Right atrium auricular region (tissue), 2 donors: ENCODE data around the gene FBXO33. TPM values are rescaled to one million over a fixed set of nuclear protein-coding genes. Genes with fewer than 3 reads are reported as not detected.

Experiments
- DNase-seq: peaks from one replicate; pipeline ENCODE4 v3.0.0-alpha.2; 2019; ENCODE audit warnings: low spot score
- H3K27ac ChIP-seq, 2 donors: fragments of 200-600 bp; sonication (generic); 1 replicate in 1 of 2; 2 replicates in 1 of 2; pipeline ENCODE4 v1.5.1; 2016 to 2019
- H3K27me3 ChIP-seq, 2 donors: fragments of 200-600 bp; sonication (generic); one replicate each; pipeline versions ENCODE4 v1.5.1 to v1.6.0; 2017 to 2019
- H3K36me3 ChIP-seq: fragments of 200-600 bp; sonication (generic); one replicate; pipeline ENCODE4 v1.5.1; 2016
- H3K4me1 ChIP-seq, 2 donors: fragments of 200-600 bp; sonication (generic); one replicate each; pipeline versions ENCODE4 v1.5.1 to v1.6.0; 2017 to 2019
- H3K4me3 ChIP-seq, 2 donors: fragments of 200-600 bp; sonication (generic); 1 replicate in 1 of 2; 2 replicates in 1 of 2; pipeline ENCODE4 v1.5.1; 2017 to 2019; ENCODE audit warnings: mild to moderate bottlenecking in 1 of 2, moderate library complexity in 1 of 2
- H3K9me3 ChIP-seq, 2 donors: fragments of 200-600 bp; sonication (generic); one replicate each; pipeline ENCODE4 v1.5.1; 2019
- CTCF ChIP-seq, 2 donors: fragments of 200-600 bp; sonication (generic); IDR thresholded peaks; one replicate each; pipeline ENCODE4 v1.5.1; 2019; ENCODE audit warnings: antibody characterized with exemption in 2 of 2
- total RNA-seq, 2 donors: library from RNA; depleted of rRNA; stranded (reverse); fragments of >200 nt; gene quantifications; one replicate each; pipeline ENCODE4 v1.1.0, GENCODE V29; 2016

Gene FBXO33
- total RNA-seq, 2 donors from 2014 or later = 6.6 to 9.2 TPM

GRCh38 chr14:39376667-39377403, 55.4 kb downstream of the FBXO33 start:
- Histone ChIP-seq H3K27ac (peak overlapping the region; percentile 58 to 62), H3K27me3 (no peaks in the 10 kb centered on the region), H3K4me3 (no peak overlapping the region), H3K4me1 (peaks cover 0 to 15% of the 10 kb centered on the region in 2 donors), H3K9me3 (no peaks in the 10 kb centered on the region), H3K36me3 (no peaks in the 10 kb centered on the region)
- TF ChIP-seq CTCF (IDR thresholded peaks at IDR 0.05) = no peak
- DNase-seq = no peak

- no peak for DNase-seq
- Histone ChIP-seq H3K4me3 (no peak overlapping the region), H3K27ac (no peak overlapping the region), H3K36me3 (peaks cover 5% of the 10 kb centered on the region), H3K4me1 (peaks cover 0 to 15% of the 10 kb centered on the region in 2 donors), H3K9me3 (no peaks in the 10 kb centered on the region), H3K27me3 (no peaks in the 10 kb centered on the region)
- TF ChIP-seq CTCF (IDR thresholded peaks at IDR 0.05) = no peak
These were observed 57.4 kb downstream of the FBXO33 start for GRCh38 chr14:39374851-39375250.

- no peaks in the 10 kb centered on the region for H3K27me3 ChIP-seq
- H3K36me3 ChIP-seq = peaks cover 5% of the 10 kb centered on the region
- no peak overlapping the region for H3K27ac ChIP-seq
- no peak for DNase-seq
- no peaks in the 10 kb centered on the region for H3K9me3 ChIP-seq
- H3K4me3 ChIP-seq = no peak overlapping the region
- no peak for TF ChIP-seq CTCF (IDR thresholded peaks at IDR 0.05)
- peaks cover 0 to 20% of the 10 kb centered on the region in 2 donors for H3K4me1 ChIP-seq
These were observed 59.6 kb downstream of the FBXO33 start for GRCh38 chr14:39372656-39373055.

GRCh38 chr14:39370415-39370814, 61.8 kb downstream of the FBXO33 start:
- peaks cover 0 to 2% of the 10 kb centered on the region in 2 donors for H3K9me3 ChIP-seq
- peaks cover 0 to 19% of the 10 kb centered on the region in 2 donors for H3K4me1 ChIP-seq
- DNase-seq = no peak
- peaks cover 5% of the 10 kb centered on the region for H3K36me3 ChIP-seq
- no peak for TF ChIP-seq CTCF (IDR thresholded peaks at IDR 0.05)
- H3K27me3 ChIP-seq = no peaks in the 10 kb centered on the region
- no peak overlapping the region for H3K27ac ChIP-seq
- H3K4me3 ChIP-seq = no peak overlapping the region

- H3K27me3 ChIP-seq = no peaks in the 10 kb centered on the region
- H3K4me1 ChIP-seq = peaks cover 0 to 19% of the 10 kb centered on the region in 2 donors
- no peak for DNase-seq
- no peak overlapping the region for H3K27ac ChIP-seq
- H3K36me3 ChIP-seq = peaks cover 5% of the 10 kb centered on the region
- H3K9me3 ChIP-seq = peaks cover 5 to 16% of the 10 kb centered on the region in 2 donors
- no peak overlapping the region for H3K4me3 ChIP-seq
- TF ChIP-seq CTCF (IDR thresholded peaks at IDR 0.05) = no peak
These were observed 63.2 kb downstream of the FBXO33 start for GRCh38 chr14:39369029-39369428.
